ENCODE results near the gene WDR37.

- TF ChIP-seq, protein P1, sequence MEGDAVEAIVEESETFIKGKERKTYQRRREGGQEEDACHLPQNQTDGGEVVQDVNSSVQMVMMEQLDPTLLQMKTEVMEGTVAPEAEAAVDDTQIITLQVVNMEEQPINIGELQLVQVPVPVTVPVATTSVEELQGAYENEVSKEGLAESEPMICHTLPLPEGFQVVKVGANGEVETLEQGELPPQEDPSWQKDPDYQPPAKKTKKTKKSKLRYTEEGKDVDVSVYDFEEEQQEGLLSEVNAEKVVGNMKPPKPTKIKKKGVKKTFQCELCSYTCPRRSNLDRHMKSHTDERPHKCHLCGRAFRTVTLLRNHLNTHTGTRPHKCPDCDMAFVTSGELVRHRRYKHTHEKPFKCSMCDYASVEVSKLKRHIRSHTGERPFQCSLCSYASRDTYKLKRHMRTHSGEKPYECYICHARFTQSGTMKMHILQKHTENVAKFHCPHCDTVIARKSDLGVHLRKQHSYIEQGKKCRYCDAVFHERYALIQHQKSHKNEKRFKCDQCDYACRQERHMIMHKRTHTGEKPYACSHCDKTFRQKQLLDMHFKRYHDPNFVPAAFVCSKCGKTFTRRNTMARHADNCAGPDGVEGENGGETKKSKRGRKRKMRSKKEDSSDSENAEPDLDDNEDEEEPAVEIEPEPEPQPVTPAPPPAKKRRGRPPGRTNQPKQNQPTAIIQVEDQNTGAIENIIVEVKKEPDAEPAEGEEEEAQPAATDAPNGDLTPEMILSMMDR (IDR thresholded peaks at IDR 0.05): no peak
- TF ChIP-seq ZFX (IDR thresholded peaks at IDR 0.05; ENCODE audit: borderline replicate concordance): no peak
Measured at GRCh38 chr10:1006573-1006972, 49.6 kb upstream of the WDR37 start.
